ENCODE results near the gene LEMD3.

LEMD3 gene

GRCh38 chr12:65152596-65152995 lies 16.8 kb upstream of the LEMD3 start:
- Histone ChIP-seq H3K36me3 (ENCODE audit: insufficient read depth, low read length) (no peaks in the 10 kb centered on the region), H3K4me1 (ENCODE audit: insufficient read depth, low read length) (peaks cover 9% of the 10 kb centered on the region; the same call in 1 of the 2 replicates), H3K9ac (ENCODE audit: low read depth, low read length) (no peak overlapping the region), H3K9me3 (ENCODE audit: control insufficient read depth, insufficient read depth, low read length) (no peaks in the 10 kb centered on the region)

DNA sequence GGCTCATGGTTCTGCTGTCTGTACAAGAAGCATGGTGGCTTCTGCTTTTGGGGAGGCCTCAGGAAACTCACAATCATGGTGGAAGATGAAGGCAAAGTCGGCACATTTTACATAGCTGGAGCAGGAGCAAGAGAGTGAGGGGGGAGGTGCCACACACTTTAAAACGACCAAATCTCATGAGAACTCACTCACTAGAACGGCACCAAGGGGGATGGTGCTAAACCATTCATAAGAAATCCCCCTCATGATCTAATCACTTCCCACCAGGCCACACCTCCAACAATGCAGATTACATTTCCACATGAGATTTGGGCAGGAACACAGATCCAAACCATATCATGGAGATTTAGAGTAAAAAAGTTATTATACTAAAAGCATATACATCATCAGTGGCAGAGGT lies 13.6 kb upstream of the LEMD3 start:
- Histone ChIP-seq H3K36me3 (ENCODE audit: insufficient read depth, low read length) (no peaks in the 10 kb centered on the region), H3K9me3 (ENCODE audit: control insufficient read depth, insufficient read depth, low read length) (no peaks in the 10 kb centered on the region), H3K9ac (ENCODE audit: low read depth, low read length) (no peak overlapping the region), H3K4me1 (ENCODE audit: insufficient read depth, low read length) (peaks cover 9% of the 10 kb centered on the region; the same call in 1 of the 2 replicates)

GRCh38 chr12:65156366-65156841 lies 13.0 kb upstream of the LEMD3 start:
- peaks cover 9% of the 10 kb centered on the region; the same call in 1 of the 2 replicates for H3K4me1 ChIP-seq (ENCODE audit: insufficient read depth, low read length)
- H3K9ac ChIP-seq (ENCODE audit: low read depth, low read length): no peak overlapping the region
- no peaks in the 10 kb centered on the region for H3K36me3 ChIP-seq (ENCODE audit: insufficient read depth, low read length)
- no peaks in the 10 kb centered on the region for H3K9me3 ChIP-seq (ENCODE audit: control insufficient read depth, insufficient read depth, low read length)

- H3K9ac ChIP-seq (ENCODE audit: low read depth, low read length): no peak overlapping the region
- H3K4me1 ChIP-seq (ENCODE audit: insufficient read depth, low read length): peaks cover 9% of the 10 kb centered on the region; the same call in 1 of the 2 replicates
- H3K9me3 ChIP-seq (ENCODE audit: control insufficient read depth, insufficient read depth, low read length): no peaks in the 10 kb centered on the region
- H3K36me3 ChIP-seq (ENCODE audit: insufficient read depth, low read length): no peaks in the 10 kb centered on the region
Measured at GRCh38 chr12:65157091-65157490, 12.3 kb upstream of the LEMD3 start.

GRCh38 chr12:65162609-65163008 lies 6.8 kb upstream of the LEMD3 start:
- H3K36me3 ChIP-seq (ENCODE audit: insufficient read depth, low read length): no peaks in the 10 kb centered on the region

GRCh38 chr12:65164244-65164643 lies 5.1 kb upstream of the LEMD3 start:
- Histone ChIP-seq H3K9me3 (ENCODE audit: control insufficient read depth, insufficient read depth, low read length) (no peaks in the 10 kb centered on the region), H3K4me1 (ENCODE audit: insufficient read depth, low read length) (no peaks in the 10 kb centered on the region), H3K36me3 (ENCODE audit: insufficient read depth, low read length) (no peaks in the 10 kb centered on the region), H3K9ac (ENCODE audit: low read depth, low read length) (no peak overlapping the region)

More at GRCh38 chr12:65162609-65163008, 6.8 kb upstream of the LEMD3 start:
- Histone ChIP-seq H3K4me1 (ENCODE audit: insufficient read depth, low read length) (no peaks in the 10 kb centered on the region), H3K9ac (ENCODE audit: low read depth, low read length) (no peak overlapping the region), H3K9me3 (ENCODE audit: control insufficient read depth, insufficient read depth, low read length) (no peaks in the 10 kb centered on the region)

DNA sequence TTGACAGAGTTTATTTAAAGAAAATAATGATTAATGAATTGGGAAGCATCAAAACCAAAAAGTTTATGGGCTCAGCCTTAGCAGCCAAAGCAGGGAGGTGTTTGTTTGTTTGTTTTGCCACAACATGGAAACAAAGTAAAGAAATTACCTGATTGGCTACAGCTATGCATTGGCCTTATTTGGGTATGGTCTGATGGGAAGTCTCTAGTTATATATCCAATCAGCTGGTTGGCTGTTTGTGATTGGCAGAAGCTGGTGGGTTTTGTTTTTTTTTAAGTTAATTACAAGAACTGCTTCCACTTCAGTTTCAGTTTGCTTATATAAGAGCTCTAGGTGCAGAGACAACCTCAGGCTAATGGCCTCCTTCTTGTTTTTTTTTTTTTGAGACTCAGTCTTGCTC lies 4.6 kb upstream of the LEMD3 start:
- Histone ChIP-seq H3K9me3 (ENCODE audit: control insufficient read depth, insufficient read depth, low read length) (no peaks in the 10 kb centered on the region), H3K36me3 (ENCODE audit: insufficient read depth, low read length) (no peaks in the 10 kb centered on the region), H3K9ac (ENCODE audit: low read depth, low read length) (no peak overlapping the region), H3K4me1 (ENCODE audit: insufficient read depth, low read length) (no peaks in the 10 kb centered on the region)

- Histone ChIP-seq H3K9ac (ENCODE audit: low read depth, low read length) (peak overlapping the region; percentile 96), H3K4me1 (ENCODE audit: insufficient read depth, low read length) (peaks cover 5% of the 10 kb centered on the region; the same call in 1 of the 2 replicates), H3K9me3 (ENCODE audit: control insufficient read depth, insufficient read depth, low read length) (no peaks in the 10 kb centered on the region), H3K36me3 (ENCODE audit: insufficient read depth, low read length) (no peaks in the 10 kb centered on the region)
Measured at GRCh38 chr12:65168681-65169319, 583 bp upstream of the LEMD3 start.

DNA sequence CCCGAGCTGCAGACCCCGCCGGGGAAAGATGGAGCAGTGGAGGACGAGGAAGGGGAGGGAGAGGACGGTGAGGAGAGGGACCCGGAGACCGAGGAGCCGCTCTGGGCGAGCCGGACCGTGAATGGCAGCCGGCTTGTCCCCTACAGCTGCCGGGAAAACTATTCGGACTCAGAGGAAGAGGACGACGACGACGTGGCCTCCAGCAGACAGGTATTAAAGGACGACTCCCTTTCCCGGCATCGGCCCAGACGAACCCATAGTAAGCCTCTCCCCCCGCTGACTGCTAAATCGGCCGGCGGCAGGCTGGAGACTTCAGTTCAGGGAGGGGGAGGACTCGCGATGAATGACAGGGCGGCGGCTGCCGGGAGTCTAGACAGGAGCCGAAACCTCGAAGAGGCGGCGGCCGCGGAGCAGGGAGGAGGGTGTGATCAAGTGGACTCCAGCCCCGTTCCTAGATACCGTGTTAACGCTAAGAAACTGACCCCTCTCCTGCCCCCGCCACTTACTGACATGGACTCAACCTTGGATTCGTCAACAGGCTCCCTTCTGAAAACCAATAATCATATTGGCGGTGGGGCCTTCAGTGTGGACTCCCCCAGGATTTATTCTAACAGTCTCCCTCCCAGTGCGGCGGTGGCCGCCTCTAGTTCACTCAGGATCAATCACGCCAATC lies 962 bp downstream of the LEMD3 start:
- H3K9me3 ChIP-seq (ENCODE audit: control insufficient read depth, insufficient read depth, low read length): no peaks in the 10 kb centered on the region
- peaks cover 6% of the 10 kb centered on the region; the same call in 1 of the 2 replicates for H3K4me1 ChIP-seq (ENCODE audit: insufficient read depth, low read length)
- peaks cover 3% of the 10 kb centered on the region for H3K36me3 ChIP-seq (ENCODE audit: insufficient read depth, low read length)
- H3K9ac ChIP-seq (ENCODE audit: low read depth, low read length): peak overlapping the region; percentile 96

GRCh38 chr12:65171073-65171472 lies 1.7 kb downstream of the LEMD3 start:
- Histone ChIP-seq H3K36me3 (ENCODE audit: insufficient read depth, low read length) (peaks cover 3% of the 10 kb centered on the region), H3K4me1 (ENCODE audit: insufficient read depth, low read length) (peaks cover 6% of the 10 kb centered on the region; the same call in 1 of the 2 replicates), H3K9me3 (ENCODE audit: control insufficient read depth, insufficient read depth, low read length) (no peaks in the 10 kb centered on the region), H3K9ac (ENCODE audit: low read depth, low read length) (peak overlapping the region; percentile 96; the same call in 1 of the 2 replicates)

DNA sequence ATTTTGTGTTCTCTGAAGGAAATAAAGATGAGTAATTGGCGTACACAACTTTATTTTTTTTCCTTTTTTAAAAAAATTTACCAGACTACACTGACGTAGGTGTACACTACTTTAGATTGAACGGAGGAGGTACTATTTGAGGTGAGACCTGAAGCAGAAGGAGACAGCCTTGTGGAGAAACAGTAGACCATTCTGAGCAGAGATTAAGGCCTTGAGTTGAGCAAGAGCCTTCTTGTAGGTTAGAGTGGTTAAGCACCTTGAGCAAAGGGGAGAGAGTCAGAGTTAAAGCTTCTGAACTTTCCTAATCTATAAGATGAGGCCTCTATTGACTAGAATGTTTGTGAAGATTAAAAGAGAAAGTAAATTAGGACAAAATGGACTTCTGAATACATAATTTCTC lies 2.5 kb downstream of the LEMD3 start:
- Histone ChIP-seq H3K36me3 (ENCODE audit: insufficient read depth, low read length) (peaks cover 3% of the 10 kb centered on the region), H3K9ac (ENCODE audit: low read depth, low read length) (peak overlapping the region; percentile 96; the same call in 1 of the 2 replicates), H3K9me3 (ENCODE audit: control insufficient read depth, insufficient read depth, low read length) (no peaks in the 10 kb centered on the region)

GRCh38 chr12:65175385-65175784 lies 6.0 kb downstream of the LEMD3 start:
- Histone ChIP-seq H3K9me3 (ENCODE audit: control insufficient read depth, insufficient read depth, low read length) (no peaks in the 10 kb centered on the region), H3K4me1 (ENCODE audit: insufficient read depth, low read length) (peaks cover 6% of the 10 kb centered on the region; the same call in 1 of the 2 replicates), H3K9ac (ENCODE audit: low read depth, low read length) (no peak overlapping the region), H3K36me3 (ENCODE audit: insufficient read depth, low read length) (peaks cover 3% of the 10 kb centered on the region)

More for the DNA sequence above, 2.5 kb downstream of the LEMD3 start:
- H3K4me1 ChIP-seq (ENCODE audit: insufficient read depth, low read length): peaks cover 6% of the 10 kb centered on the region; the same call in 1 of the 2 replicates

DNA sequence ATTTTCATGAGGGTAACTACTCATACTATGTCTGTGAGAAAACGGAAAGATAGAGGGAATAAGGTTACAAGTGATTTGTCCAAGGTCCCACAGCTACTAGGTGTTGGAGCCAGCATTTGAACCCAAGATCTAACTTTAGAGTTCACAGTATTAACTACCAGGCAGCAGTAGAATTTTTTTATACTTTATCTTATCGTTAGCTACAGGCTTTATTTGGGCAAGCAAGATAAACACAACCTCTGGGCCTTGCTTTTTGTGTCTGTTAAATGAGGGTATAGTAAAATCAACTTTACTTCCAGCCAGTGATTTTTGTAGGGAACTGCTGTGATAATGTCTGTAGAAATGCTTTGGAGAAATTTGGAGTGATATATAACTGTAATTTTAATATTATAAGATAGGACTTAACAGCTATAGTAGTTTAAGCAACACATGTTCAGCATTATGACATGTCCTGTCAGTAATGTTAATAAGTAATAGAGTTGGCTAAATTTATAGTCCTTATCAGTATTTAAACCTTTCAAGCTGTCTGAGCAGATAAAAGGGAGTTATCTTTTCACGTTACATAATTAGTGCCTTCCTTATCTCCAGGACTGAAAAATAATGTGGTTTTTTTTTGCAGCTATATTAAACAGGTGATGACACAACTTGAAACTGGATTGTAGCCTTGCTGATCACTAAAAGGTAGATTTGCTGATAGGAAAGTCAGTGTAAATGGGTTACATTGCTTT lies 12.8 kb downstream of the LEMD3 start:
- Histone ChIP-seq H3K9me3 (ENCODE audit: control insufficient read depth, insufficient read depth, low read length) (no peaks in the 10 kb centered on the region), H3K4me1 (ENCODE audit: insufficient read depth, low read length) (no peaks in the 10 kb centered on the region), H3K36me3 (ENCODE audit: insufficient read depth, low read length) (no peaks in the 10 kb centered on the region), H3K9ac (ENCODE audit: low read depth, low read length) (no peak overlapping the region)

- H3K9ac ChIP-seq (ENCODE audit: low read depth, low read length): no peak overlapping the region
- H3K4me1 ChIP-seq (ENCODE audit: insufficient read depth, low read length): no peaks in the 10 kb centered on the region
- H3K9me3 ChIP-seq (ENCODE audit: control insufficient read depth, insufficient read depth, low read length): no peaks in the 10 kb centered on the region
- H3K36me3 ChIP-seq (ENCODE audit: insufficient read depth, low read length): no peaks in the 10 kb centered on the region
Measured at GRCh38 chr12:65184176-65184857, 14.9 kb downstream of the LEMD3 start.

Data from ES-I3 (cell line).